Stimulated activated CD4-positive, alpha-beta T cell treated with anti-CD3 and anti-CD28 coated beads, Interleukin-15, amount 100 ng/mL, for 24 hours (primary cell): ENCODE measurements around the gene OPCML.

Experiments
- DNase-seq: peaks from one replicate; pipeline ENCODE4 v3.0.0-alpha.2; 2020

OPCML gene

GRCh38 chr11:132822276-132822675 lies 710.0 kb downstream of the OPCML start:
- DNase-seq: no peak

GRCh38 chr11:132821499-132821898 lies 710.8 kb downstream of the OPCML start:
- no peak for DNase-seq

GRCh38 chr11:132821014-132821413 lies 711.3 kb downstream of the OPCML start:
- no peak for DNase-seq

GRCh38 chr11:132818951-132819350 lies 713.4 kb downstream of the OPCML start:
- DNase-seq: no peak

- no peak for DNase-seq
Measured at GRCh38 chr11:132817387-132817786, 714.9 kb downstream of the OPCML start.

- DNase-seq: no peak
Measured at GRCh38 chr11:132814410-132814809, 717.9 kb downstream of the OPCML start.

GRCh38 chr11:132811649-132812048 lies 720.7 kb downstream of the OPCML start:
- DNase-seq: no peak

- DNase-seq: no peak
Measured at GRCh38 chr11:132809070-132809469, 723.2 kb downstream of the OPCML start.

GRCh38 chr11:132804258-132804657 lies 728.0 kb downstream of the OPCML start:
- no peak for DNase-seq

- DNase-seq: no peak
Measured at GRCh38 chr11:132803436-132803835, 728.9 kb downstream of the OPCML start.

- DNase-seq: no peak
Measured at GRCh38 chr11:132802947-132803346, 729.4 kb downstream of the OPCML start.

- no peak for DNase-seq
Measured at GRCh38 chr11:132793831-132794230, 738.5 kb downstream of the OPCML start.

GRCh38 chr11:132792341-132793140 lies 739.8 kb downstream of the OPCML start:
- DNase-seq: no peak

GRCh38 chr11:132790971-132791370 lies 741.3 kb downstream of the OPCML start:
- DNase-seq: no peak

GRCh38 chr11:132790466-132790865 lies 741.8 kb downstream of the OPCML start:
- no peak for DNase-seq

GRCh38 chr11:132788816-132789325 lies 743.4 kb downstream of the OPCML start:
- DNase-seq: no peak

- DNase-seq: no peak
Measured at GRCh38 chr11:132785878-132786277, 746.4 kb downstream of the OPCML start.

GRCh38 chr11:132784441-132784840 lies 747.9 kb downstream of the OPCML start:
- no peak for DNase-seq

- no peak for DNase-seq
Measured at GRCh38 chr11:132782102-132782501, 750.2 kb downstream of the OPCML start.

GRCh38 chr11:132780046-132780445 lies 752.3 kb downstream of the OPCML start:
- no peak for DNase-seq

- DNase-seq: no peak
Measured at GRCh38 chr11:132779497-132779896, 752.8 kb downstream of the OPCML start.

GRCh38 chr11:132777067-132777975 lies 755.0 kb downstream of the OPCML start:
- DNase-seq: no peak

GRCh38 chr11:132773751-132774150 lies 758.5 kb downstream of the OPCML start:
- no peak for DNase-seq
